ENCODE data around the gene SLC22A23.

Gene SLC22A23

GRCh38 chr6:3323696-3324261, 133.1 kb downstream of the SLC22A23 start:
- Histone ChIP-seq H3K36me3 (replicated peaks) (no peaks in the 10 kb centered on the region), H3K27me3 (ENCODE audit: low read depth) (no peaks in the 10 kb centered on the region), H3K9me3 (no peaks in the 10 kb centered on the region), H3K4me1 (no peaks in the 10 kb centered on the region), H3K4me3 (no peak overlapping the region)
- no peak for DNase-seq (ENCODE audit: low spot score in 2 of 2)
- in situ Hi-C loops (cut with MboI; ENCODE audit: low sequenced_read_pairs), result no loop called here

- no peaks in the 10 kb centered on the region for H3K9me3 ChIP-seq
- in situ Hi-C loops (cut with MboI; ENCODE audit: low sequenced_read_pairs), result no loop called here
- no peak overlapping the region for H3K4me3 ChIP-seq
- DNase-seq (ENCODE audit: low spot score in 2 of 2), result no peak
- H3K4me1 ChIP-seq, result no peaks in the 10 kb centered on the region
- H3K27me3 ChIP-seq (ENCODE audit: low read depth), result no peaks in the 10 kb centered on the region
- H3K36me3 ChIP-seq (replicated peaks), result no peaks in the 10 kb centered on the region
These were observed 133.7 kb downstream of the SLC22A23 start for GRCh38 chr6:3323148-3323547.

GRCh38 chr6:3322366-3322890, 134.4 kb downstream of the SLC22A23 start:
- in situ Hi-C loops (cut with MboI; ENCODE audit: low sequenced_read_pairs), result no loop called here
- H3K36me3 ChIP-seq (replicated peaks), result no peaks in the 10 kb centered on the region
- no peak for DNase-seq (ENCODE audit: low spot score in 2 of 2)
- no peaks in the 10 kb centered on the region for H3K4me1 ChIP-seq
- H3K27me3 ChIP-seq (ENCODE audit: low read depth), result no peaks in the 10 kb centered on the region
- no peaks in the 10 kb centered on the region for H3K9me3 ChIP-seq
- no peak overlapping the region for H3K4me3 ChIP-seq

GRCh38 chr6:3321875-3322274, 135.0 kb downstream of the SLC22A23 start:
- in situ Hi-C loops (cut with MboI; ENCODE audit: low sequenced_read_pairs), result no loop called here
- H3K4me3 ChIP-seq, result no peak overlapping the region
- no peaks in the 10 kb centered on the region for H3K9me3 ChIP-seq
- H3K36me3 ChIP-seq (replicated peaks), result no peaks in the 10 kb centered on the region
- no peaks in the 10 kb centered on the region for H3K4me1 ChIP-seq
- no peaks in the 10 kb centered on the region for H3K27me3 ChIP-seq (ENCODE audit: low read depth)
- no peak for DNase-seq (ENCODE audit: low spot score in 2 of 2)

- H3K27me3 ChIP-seq (ENCODE audit: low read depth), result no peaks in the 10 kb centered on the region
- H3K4me3 ChIP-seq, result no peak overlapping the region
- DNase-seq (ENCODE audit: low spot score in 2 of 2), result no peak
- no peaks in the 10 kb centered on the region for H3K4me1 ChIP-seq
- no peaks in the 10 kb centered on the region for H3K9me3 ChIP-seq
- H3K36me3 ChIP-seq (replicated peaks), result no peaks in the 10 kb centered on the region
- in situ Hi-C loops (cut with MboI; ENCODE audit: low sequenced_read_pairs), result no loop called here
These were observed 135.8 kb downstream of the SLC22A23 start for GRCh38 chr6:3321042-3321441.

GRCh38 chr6:3320238-3320811, 136.5 kb downstream of the SLC22A23 start:
- Histone ChIP-seq H3K36me3 (replicated peaks) (no peaks in the 10 kb centered on the region), H3K4me3 (no peak overlapping the region), H3K9me3 (no peaks in the 10 kb centered on the region), H3K4me1 (no peaks in the 10 kb centered on the region), H3K27me3 (ENCODE audit: low read depth) (no peaks in the 10 kb centered on the region)
- in situ Hi-C loops (cut with MboI; ENCODE audit: low sequenced_read_pairs), result no loop called here
- DNase-seq (ENCODE audit: low spot score in 2 of 2), result no peak

GRCh38 chr6:3319610-3320200, 137.1 kb downstream of the SLC22A23 start:
- Histone ChIP-seq H3K27me3 (ENCODE audit: low read depth) (no peaks in the 10 kb centered on the region), H3K9me3 (no peaks in the 10 kb centered on the region), H3K36me3 (replicated peaks) (no peaks in the 10 kb centered on the region), H3K4me3 (no peak overlapping the region), H3K4me1 (no peaks in the 10 kb centered on the region)
- no peak for DNase-seq (ENCODE audit: low spot score in 2 of 2)
- in situ Hi-C loops (cut with MboI; ENCODE audit: low sequenced_read_pairs), result no loop called here

GRCh38 chr6:3318821-3319540, 137.9 kb downstream of the SLC22A23 start:
- Histone ChIP-seq H3K27me3 (ENCODE audit: low read depth) (no peaks in the 10 kb centered on the region), H3K4me1 (no peaks in the 10 kb centered on the region), H3K9me3 (no peaks in the 10 kb centered on the region), H3K4me3 (no peak overlapping the region), H3K36me3 (replicated peaks) (no peaks in the 10 kb centered on the region)
- DNase-seq (ENCODE audit: low spot score in 2 of 2), result no peak
- in situ Hi-C loops (cut with MboI; ENCODE audit: low sequenced_read_pairs), result no loop called here

- no peaks in the 10 kb centered on the region for H3K36me3 ChIP-seq (replicated peaks)
- in situ Hi-C loops (cut with MboI; ENCODE audit: low sequenced_read_pairs), result no loop called here
- no peaks in the 10 kb centered on the region for H3K27me3 ChIP-seq (ENCODE audit: low read depth)
- no peak for DNase-seq (ENCODE audit: low spot score in 2 of 2)
- no peak overlapping the region for H3K4me3 ChIP-seq
- H3K4me1 ChIP-seq, result no peaks in the 10 kb centered on the region
- no peaks in the 10 kb centered on the region for H3K9me3 ChIP-seq
These were observed 138.6 kb downstream of the SLC22A23 start for GRCh38 chr6:3318226-3318625.

GRCh38 chr6:3317741-3318211, 139.1 kb downstream of the SLC22A23 start:
- Histone ChIP-seq H3K4me1 (no peaks in the 10 kb centered on the region), H3K27me3 (ENCODE audit: low read depth) (no peaks in the 10 kb centered on the region), H3K9me3 (no peaks in the 10 kb centered on the region), H3K36me3 (replicated peaks) (no peaks in the 10 kb centered on the region), H3K4me3 (no peak overlapping the region)
- no peak for DNase-seq (ENCODE audit: low spot score in 2 of 2)
- in situ Hi-C loops (cut with MboI; ENCODE audit: low sequenced_read_pairs), result no loop called here

- Histone ChIP-seq H3K4me1 (no peaks in the 10 kb centered on the region), H3K36me3 (replicated peaks) (no peaks in the 10 kb centered on the region), H3K9me3 (no peaks in the 10 kb centered on the region), H3K27me3 (ENCODE audit: low read depth) (no peaks in the 10 kb centered on the region), H3K4me3 (no peak overlapping the region)
- DNase-seq (ENCODE audit: low spot score in 2 of 2), result no peak
- in situ Hi-C loops (cut with MboI; ENCODE audit: low sequenced_read_pairs), result no loop called here
These were observed 140.0 kb downstream of the SLC22A23 start for GRCh38 chr6:3316818-3317217.

- H3K36me3 ChIP-seq (replicated peaks), result no peaks in the 10 kb centered on the region
- in situ Hi-C loops (cut with MboI; ENCODE audit: low sequenced_read_pairs), result no loop called here
- DNase-seq (ENCODE audit: low spot score in 2 of 2), result no peak
- no peaks in the 10 kb centered on the region for H3K4me1 ChIP-seq
- H3K9me3 ChIP-seq, result no peaks in the 10 kb centered on the region
- no peaks in the 10 kb centered on the region for H3K27me3 ChIP-seq (ENCODE audit: low read depth)
- no peak overlapping the region for H3K4me3 ChIP-seq
These were observed 140.5 kb downstream of the SLC22A23 start for GRCh38 chr6:3316331-3316730.

GRCh38 chr6:3315841-3316240, 141.0 kb downstream of the SLC22A23 start:
- H3K4me1 ChIP-seq, result no peaks in the 10 kb centered on the region
- no peaks in the 10 kb centered on the region for H3K36me3 ChIP-seq (replicated peaks)
- in situ Hi-C loops (cut with MboI; ENCODE audit: low sequenced_read_pairs), result no loop called here
- no peaks in the 10 kb centered on the region for H3K9me3 ChIP-seq
- DNase-seq (ENCODE audit: low spot score in 2 of 2), result no peak
- H3K27me3 ChIP-seq (ENCODE audit: low read depth), result no peaks in the 10 kb centered on the region
- no peak overlapping the region for H3K4me3 ChIP-seq
